Skeletal muscle satellite cell (primary cell): Measurements from ENCODE around the gene SETD1A.

Experiments
- H3K27me3 ChIP-seq: 2 replicates; pipeline ENCODE4 v1.7.0; 2013; ENCODE audit warnings: low read length; ENCODE audit not compliant: control insufficient read depth, insufficient read depth
- H3K36me3 ChIP-seq: 2 replicates; pipeline ENCODE4 v1.7.0; 2013; ENCODE audit warnings: mild to moderate bottlenecking, control low read depth, low read length; ENCODE audit not compliant: insufficient read depth
- H3K4me1 ChIP-seq: 2 replicates; pipeline ENCODE4 v1.7.0; 2013; ENCODE audit warnings: low read length; ENCODE audit not compliant: control insufficient read depth, insufficient read depth
- H3K4me2 ChIP-seq: 2 replicates; pipeline ENCODE4 v1.7.0; 2013; ENCODE audit warnings: mild to moderate bottlenecking, low read length
- H3K4me3 ChIP-seq: 2 replicates; pipeline ENCODE4 v1.7.0; 2013; ENCODE audit warnings: low read length
- H3K9ac ChIP-seq: 2 replicates; pipeline ENCODE4 v1.7.0; 2013; ENCODE audit warnings: mild to moderate bottlenecking, low read depth, low read length, moderate library complexity
- H3K9me3 ChIP-seq: replicated peaks from 2 replicates; pipeline ENCODE4 v1.7.0; 2013; ENCODE audit warnings: mild to moderate bottlenecking, control low read depth, low read length

Gene SETD1A

DNA sequence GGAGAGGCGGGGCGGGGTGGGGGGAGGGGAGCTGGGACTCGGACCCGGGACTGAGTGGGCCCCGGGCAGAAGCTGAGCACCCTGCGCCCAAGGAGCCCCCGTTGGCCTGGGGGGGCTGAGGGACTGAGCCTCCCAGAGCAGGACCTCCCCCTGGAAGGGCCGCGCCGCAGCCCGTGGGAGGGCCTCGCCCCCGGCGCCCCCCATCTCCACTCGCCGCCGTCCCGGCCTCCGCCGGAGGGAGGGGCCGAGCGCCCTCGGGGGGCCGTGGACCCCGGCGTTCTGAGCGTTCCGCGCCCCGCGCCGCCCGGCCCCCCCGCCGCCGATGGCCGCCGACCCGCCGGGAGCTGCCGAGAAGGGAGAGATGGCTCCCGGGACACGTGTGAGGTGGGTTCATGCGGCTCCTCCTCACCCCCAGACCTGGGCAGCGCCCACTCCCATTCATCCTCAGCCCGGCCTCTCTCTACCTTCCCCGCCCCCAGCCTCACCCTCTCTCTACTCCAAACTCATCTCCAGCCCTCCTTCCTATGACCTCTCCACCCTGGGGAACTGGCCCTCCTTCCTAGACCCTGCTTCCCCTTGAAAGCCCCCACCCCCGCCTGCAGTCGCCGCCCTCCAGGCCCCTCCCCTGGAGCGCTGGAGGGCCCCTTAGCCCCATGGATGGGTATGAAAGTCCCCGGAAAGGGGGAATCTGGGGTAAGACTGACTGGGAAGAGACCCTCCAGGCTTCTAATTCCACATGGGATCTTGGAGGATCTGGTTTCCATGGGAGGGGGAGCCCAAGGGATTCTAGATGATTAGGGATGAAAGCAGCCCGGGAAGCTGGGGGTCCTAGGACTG, 33.3 kb upstream of the SETD1A start:
- H3K9me3 ChIP-seq: no peaks in the 10 kb centered on the region
- H3K36me3 ChIP-seq: peaks cover 12% of the 10 kb centered on the region
- H3K9ac ChIP-seq: peak overlapping the region; percentile 72
- no peaks in the 10 kb centered on the region for H3K27me3 ChIP-seq
- peak overlapping the region; percentile 83 for H3K4me2 ChIP-seq
- H3K4me3 ChIP-seq: peak overlapping the region; percentile 72
- H3K4me1 ChIP-seq: peaks cover 10% of the 10 kb centered on the region

DNA sequence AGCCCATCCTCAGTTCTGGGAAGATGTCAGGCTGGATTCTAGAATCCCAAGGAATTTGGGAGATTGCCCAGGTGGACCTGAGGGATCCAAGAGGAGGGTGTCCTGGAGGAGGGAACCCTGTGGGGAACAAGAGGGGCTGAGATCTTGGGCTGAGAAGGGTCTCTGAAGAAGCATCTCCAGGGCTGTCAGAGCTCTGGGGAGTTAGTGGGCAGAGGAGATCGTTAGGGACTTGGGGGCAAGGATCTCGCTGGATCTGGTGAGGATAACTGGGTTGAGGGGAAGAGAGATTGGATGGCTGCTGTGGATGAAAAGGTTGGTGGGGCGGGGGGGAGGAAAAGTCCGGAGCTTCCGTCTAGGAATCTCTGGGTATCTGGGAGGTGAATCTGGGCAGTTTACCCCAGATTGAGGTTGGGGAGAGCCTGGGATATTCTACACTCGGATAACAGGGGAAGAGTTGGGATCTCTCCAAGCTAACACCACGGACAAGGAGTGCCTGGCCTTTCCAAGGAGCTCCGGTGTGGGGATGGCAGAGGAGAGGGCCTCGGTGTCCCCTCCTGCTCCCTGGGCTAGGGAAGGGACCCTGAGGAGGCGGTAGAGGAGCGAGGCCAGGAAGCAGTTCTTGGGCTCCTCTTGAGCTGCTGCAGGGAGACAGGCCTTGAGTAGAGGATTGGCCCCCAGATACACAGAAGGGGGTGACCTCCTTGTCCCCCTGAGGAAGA, 32.5 kb upstream of the SETD1A start:
- Histone ChIP-seq H3K4me3 (peak overlapping the region; percentile 72), H3K4me1 (peaks cover 10% of the 10 kb centered on the region), H3K9ac (peak overlapping the region; percentile 72), H3K36me3 (peaks cover 15% of the 10 kb centered on the region), H3K27me3 (no peaks in the 10 kb centered on the region), H3K4me2 (peak overlapping the region; percentile 83), H3K9me3 (no peaks in the 10 kb centered on the region)

DNA sequence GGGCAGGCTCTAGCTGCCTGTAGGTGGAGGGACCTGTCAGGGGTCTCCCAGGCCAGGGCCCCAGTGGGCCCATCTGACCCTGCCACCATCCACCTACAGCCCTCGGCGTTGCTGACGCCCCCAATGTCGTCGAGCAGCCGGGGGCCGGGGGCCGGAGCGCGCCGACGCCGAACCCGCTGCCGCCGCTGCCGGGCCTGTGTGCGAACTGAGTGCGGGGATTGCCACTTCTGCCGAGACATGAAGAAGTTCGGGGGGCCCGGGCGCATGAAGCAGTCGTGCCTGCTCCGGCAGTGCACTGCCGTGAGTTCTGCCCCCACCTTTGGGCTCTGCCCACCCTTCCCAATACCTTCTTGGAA, 31.9 kb upstream of the SETD1A start:
- H3K36me3 ChIP-seq: peaks cover 18% of the 10 kb centered on the region
- H3K4me1 ChIP-seq: peaks cover 10% of the 10 kb centered on the region
- no peaks in the 10 kb centered on the region for H3K27me3 ChIP-seq
- peak overlapping the region; percentile 83 for H3K4me2 ChIP-seq
- no peaks in the 10 kb centered on the region for H3K9me3 ChIP-seq
- no peak overlapping the region for H3K9ac ChIP-seq
- H3K4me3 ChIP-seq: no peak overlapping the region

DNA sequence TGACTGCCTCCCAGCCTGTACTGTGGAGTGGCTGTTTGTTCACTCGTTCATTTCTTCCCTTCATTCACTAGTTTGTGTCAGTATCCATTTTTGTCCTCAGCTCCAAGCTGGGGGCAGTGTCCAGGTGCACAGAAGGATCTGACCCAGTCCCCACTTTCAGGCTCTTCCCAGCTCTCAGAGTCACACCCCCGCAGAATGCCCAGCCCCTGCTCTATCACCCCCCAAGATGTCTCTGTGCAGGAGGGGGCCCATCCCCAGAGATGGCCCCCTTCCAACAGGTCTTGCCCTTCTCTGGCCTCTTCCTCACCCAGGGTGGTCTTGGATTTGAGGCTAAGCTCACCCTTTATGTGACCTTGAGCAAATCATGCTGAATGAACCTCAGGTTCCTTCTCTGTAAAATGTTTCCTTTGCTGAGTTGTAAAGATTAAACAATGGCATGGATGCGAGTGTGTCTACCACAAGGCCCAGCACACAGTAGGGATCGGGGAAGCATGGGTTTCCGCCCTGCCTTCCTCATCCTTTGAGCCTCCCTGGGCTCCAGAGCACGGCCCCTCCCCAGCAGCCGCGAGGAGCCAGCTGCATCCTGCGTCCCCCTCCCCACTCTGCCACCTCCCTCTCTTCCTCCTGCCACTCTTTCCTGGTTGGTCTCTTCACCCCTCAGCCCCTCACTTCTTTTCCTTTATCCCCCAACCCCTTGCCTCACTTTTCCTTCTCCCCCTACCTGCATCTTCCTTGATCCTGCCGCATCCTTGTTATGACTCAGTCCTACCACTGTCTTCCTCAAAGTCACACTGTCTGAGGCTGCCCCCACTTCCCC, 31.4 kb upstream of the SETD1A start:
- Histone ChIP-seq H3K27me3 (no peaks in the 10 kb centered on the region), H3K36me3 (peaks cover 24% of the 10 kb centered on the region), H3K4me3 (no peak overlapping the region), H3K4me1 (peaks cover 10% of the 10 kb centered on the region), H3K9ac (no peak overlapping the region), H3K4me2 (no peak overlapping the region), H3K9me3 (no peaks in the 10 kb centered on the region)

DNA sequence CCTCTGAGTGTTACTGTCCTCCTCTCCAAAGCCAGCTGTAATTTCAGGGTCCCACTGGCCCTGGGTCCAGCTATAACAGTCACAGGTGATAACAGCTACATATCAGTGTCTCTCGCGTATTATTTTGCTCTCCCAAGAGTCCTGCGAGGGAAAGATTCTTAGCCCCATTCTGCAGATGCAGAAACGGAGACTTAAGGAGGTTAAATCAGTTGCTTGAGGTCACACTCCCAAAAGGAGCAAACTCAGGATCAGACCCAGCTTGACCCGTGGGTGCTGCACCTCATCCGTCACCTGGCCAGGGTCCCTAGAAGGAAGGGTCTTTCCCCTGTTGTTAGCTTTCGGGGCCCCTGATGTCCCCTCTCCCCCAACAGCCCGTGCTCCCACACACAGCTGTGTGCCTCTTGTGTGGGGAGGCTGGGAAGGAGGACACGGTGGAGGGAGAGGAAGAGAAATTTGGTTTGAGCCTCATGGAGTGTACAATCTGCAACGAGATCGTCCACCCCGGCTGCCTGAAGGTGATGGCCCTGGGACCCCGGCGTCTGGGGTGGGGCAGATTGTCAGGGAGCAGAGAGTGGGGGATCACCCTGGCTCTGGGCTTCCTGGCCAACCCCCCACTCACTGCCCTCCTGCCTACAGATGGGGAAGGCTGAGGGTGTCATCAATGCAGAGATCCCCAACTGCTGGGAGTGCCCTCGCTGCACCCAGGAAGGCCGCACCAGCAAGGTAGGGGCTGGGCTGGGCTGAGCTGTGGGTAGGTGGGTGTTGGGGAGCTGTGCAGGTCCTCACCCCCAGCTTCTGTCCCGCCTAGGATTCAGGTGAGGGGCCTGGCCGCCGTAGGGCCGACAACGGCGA, 30.4 kb upstream of the SETD1A start:
- Histone ChIP-seq H3K4me2 (no peak overlapping the region), H3K27me3 (no peaks in the 10 kb centered on the region), H3K9me3 (no peaks in the 10 kb centered on the region), H3K4me3 (no peak overlapping the region), H3K4me1 (peaks cover 6% of the 10 kb centered on the region), H3K9ac (no peak overlapping the region), H3K36me3 (peaks cover 30% of the 10 kb centered on the region)

DNA sequence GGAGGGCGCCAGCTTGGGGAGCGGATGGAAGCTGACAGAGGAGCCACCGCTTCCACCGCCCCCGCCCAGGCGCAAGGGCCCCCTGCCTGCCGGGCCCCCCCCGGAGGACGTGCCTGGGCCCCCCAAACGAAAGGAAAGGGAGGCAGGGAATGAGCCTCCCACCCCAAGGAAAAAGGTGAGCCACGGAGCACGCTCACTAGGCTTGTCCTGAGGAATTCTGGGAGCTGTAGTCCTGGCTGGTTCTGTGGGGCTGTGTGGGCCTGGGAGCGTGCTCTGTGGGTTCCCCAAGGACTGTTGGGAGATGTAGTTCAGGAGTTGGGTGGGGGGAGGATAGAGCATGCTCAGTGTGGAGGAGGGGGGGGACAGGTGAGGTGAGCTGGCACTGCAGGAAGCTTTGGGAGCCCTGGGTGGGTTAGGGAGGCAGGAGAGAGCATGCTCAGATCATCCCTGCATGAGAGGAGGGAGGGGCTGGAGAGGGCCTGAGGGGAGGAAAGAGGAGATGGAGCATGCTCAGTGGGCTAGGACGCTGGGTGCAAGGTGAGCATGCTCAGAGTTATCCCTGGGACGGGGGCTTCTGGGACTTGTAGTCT, 29.7 kb upstream of the SETD1A start:
- no peaks in the 10 kb centered on the region for H3K9me3 ChIP-seq
- H3K36me3 ChIP-seq: peaks cover 33% of the 10 kb centered on the region
- no peak overlapping the region for H3K4me2 ChIP-seq
- H3K27me3 ChIP-seq: no peaks in the 10 kb centered on the region
- peaks cover 6% of the 10 kb centered on the region for H3K4me1 ChIP-seq
- no peak overlapping the region for H3K4me3 ChIP-seq
- no peak overlapping the region for H3K9ac ChIP-seq

DNA sequence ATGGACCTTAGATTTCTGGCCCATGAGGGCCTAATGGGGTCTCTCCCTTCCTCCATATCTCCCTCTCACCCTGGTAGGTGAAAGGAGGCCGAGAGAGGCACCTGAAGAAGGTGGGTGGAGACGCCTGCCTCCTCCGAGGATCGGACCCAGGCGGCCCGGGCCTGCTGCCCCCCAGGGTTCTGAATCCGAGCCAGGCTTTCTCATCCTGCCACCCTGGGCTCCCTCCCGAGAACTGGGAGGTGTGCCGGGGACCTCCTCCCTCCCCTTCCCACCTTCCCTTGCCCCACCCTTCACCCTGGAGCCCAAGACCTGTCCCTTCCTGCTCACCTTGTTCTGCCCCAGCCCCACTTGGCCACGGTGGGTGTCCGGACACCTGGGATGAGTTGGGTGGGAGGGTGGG, 29.2 kb upstream of the SETD1A start:
- no peak overlapping the region for H3K4me3 ChIP-seq

DNA sequence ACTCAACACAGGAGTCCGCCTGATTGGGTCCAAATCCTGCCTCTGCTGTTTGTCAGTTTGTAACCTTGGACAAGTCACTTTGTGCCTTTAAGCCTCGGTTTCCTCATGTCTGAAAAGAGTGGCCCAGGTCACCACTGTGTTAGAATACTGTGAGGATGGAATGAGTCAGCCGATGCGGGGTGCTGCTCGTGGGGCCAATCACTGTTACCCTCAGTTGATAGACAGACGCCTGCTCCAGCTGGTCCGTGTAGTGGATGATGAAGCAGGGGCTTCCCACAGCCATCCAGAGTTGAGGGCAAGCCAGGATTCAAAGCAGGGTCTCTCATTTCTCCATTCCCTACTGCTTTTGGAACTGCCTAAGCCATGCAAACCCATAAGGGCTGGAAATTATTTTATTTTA, 28.4 kb upstream of the SETD1A start:
- Histone ChIP-seq H3K4me3 (no peak overlapping the region), H3K36me3 (peaks cover 33% of the 10 kb centered on the region), H3K9ac (no peak overlapping the region), H3K4me1 (peaks cover 6% of the 10 kb centered on the region), H3K9me3 (no peaks in the 10 kb centered on the region), H3K4me2 (no peak overlapping the region), H3K27me3 (no peaks in the 10 kb centered on the region)

More for the DNA sequence above, 29.2 kb upstream of the SETD1A start:
- H3K9ac ChIP-seq: no peak overlapping the region
- no peaks in the 10 kb centered on the region for H3K27me3 ChIP-seq
- H3K4me1 ChIP-seq: peaks cover 6% of the 10 kb centered on the region
- H3K9me3 ChIP-seq: no peaks in the 10 kb centered on the region
- peaks cover 33% of the 10 kb centered on the region for H3K36me3 ChIP-seq
- no peak overlapping the region for H3K4me2 ChIP-seq

DNA sequence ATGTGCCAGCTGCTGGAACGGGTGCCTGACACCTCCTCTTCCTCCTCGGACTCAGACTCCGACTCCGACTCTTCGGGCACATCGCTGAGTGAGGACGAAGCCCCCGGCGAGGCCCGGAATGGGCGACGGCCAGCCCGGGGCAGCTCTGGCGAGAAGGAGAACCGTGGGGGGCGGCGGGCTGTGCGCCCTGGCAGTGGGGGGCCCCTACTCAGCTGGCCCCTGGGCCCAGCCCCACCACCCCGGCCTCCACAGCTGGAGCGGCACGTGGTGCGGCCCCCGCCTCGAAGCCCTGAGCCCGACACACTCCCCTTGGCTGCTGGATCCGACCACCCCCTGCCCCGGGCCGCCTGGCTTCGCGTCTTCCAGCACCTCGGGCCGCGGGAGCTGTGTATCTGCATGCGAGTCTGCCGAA, 27.4 kb upstream of the SETD1A start:
- Histone ChIP-seq H3K4me1 (peaks cover 3% of the 10 kb centered on the region), H3K9me3 (no peaks in the 10 kb centered on the region), H3K9ac (no peak overlapping the region), H3K36me3 (peaks cover 40% of the 10 kb centered on the region), H3K27me3 (no peaks in the 10 kb centered on the region), H3K4me3 (no peak overlapping the region), H3K4me2 (no peak overlapping the region)

DNA sequence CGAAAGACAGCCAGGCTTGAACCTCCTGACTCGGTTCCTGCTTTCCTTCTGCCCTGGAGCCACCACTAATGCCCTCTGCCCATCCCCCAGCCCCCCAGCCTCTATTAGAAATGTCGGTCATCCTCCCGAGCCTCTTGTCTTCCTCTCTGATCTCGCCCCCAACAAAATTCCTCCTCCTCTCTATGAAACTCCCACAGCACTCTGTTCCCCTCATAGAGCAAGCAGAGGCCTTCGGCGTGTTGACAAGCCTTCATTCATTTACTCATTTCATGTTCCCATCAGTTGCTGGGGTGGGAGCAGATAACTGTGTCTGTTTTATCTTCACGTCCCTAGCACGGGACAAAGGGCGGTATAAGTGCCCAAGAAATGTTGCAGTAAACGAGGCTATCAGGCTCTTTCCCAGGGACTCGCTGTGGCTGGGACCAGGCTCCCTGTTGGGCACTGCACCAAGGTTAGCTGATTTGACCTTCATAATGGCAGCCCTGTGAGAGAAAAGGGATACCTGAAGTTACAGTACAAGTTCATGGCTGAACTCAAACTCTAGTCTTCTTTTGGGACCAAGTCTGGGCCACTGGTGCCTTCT, 26.4 kb upstream of the SETD1A start:
- Histone ChIP-seq H3K4me3 (no peak overlapping the region), H3K27me3 (no peaks in the 10 kb centered on the region), H3K9me3 (no peaks in the 10 kb centered on the region), H3K4me1 (no peaks in the 10 kb centered on the region), H3K4me2 (no peak overlapping the region), H3K36me3 (peaks cover 44% of the 10 kb centered on the region), H3K9ac (no peak overlapping the region)
